ENCODE data around the gene DERL2.

DNA sequence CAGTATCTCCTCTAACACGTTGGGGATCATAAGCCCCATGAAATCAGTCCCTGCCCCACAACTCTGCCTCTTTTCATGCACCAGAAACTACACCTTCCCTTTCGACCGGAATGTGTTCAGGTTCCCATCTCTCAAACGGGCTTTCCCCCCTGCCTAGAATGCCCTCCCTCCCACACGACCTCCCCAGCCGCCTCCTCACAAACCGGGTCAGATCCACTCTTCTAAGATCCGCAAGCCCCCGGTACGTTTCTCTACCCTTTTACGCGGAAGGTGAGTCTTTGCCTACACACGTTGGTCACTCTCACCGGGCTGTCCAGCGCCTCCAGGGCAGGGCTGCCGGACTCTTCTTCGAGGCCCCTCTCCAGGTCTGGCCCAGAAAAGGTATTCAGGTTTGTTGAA lies 17.9 kb downstream of the DERL2 start:
- TF ChIP-seq EZH2 (IDR thresholded peaks at IDR 0.05; ENCODE audit: insufficient read depth, poor library complexity, severe bottlenecking) (no peak), EZH2phosphoT487 (IDR thresholded peaks at IDR 0.05; ENCODE audit: insufficient read depth, low read depth) (no peak)
